Liver (tissue), 9 donors: ENCODE measurements around the gene HMG20B. TPM values are rescaled to one million over a fixed set of nuclear protein-coding genes. Genes with fewer than 3 reads are reported as not detected.
A peak's percentile ranks its signal among the peaks of the same experiment; 100 is the strongest.

Experiments used
- DNase-seq: peaks from one replicate; pipeline ENCODE4 v3.0.0-alpha.2; 2017; ENCODE audit warnings: low spot score
- H3K27ac ChIP-seq, 2 donors: one replicate each; pipeline ENCODE4 v1.7.0; 2013; ENCODE audit warnings: inconsistent platforms in 2 of 2, low read length in 2 of 2, control low read depth in 1 of 2, low read depth in 1 of 2, mild to moderate bottlenecking in 1 of 2
- H3K27me3 ChIP-seq, 4 donors: one replicate each; pipeline versions ENCODE4 v1.6.1 to v1.7.0; 2013; ENCODE audit warnings: low read length in 3 of 4, inconsistent platforms in 1 of 4, mild to moderate bottlenecking in 1 of 4, moderate library complexity in 1 of 4; ENCODE audit not compliant: control insufficient read depth in 4 of 4, insufficient read depth in 4 of 4
- H3K36me3 ChIP-seq, 4 donors: one replicate each; pipeline versions ENCODE4 v1.6.1 to v1.7.0; 2013; ENCODE audit warnings: low read length in 3 of 4, mild to moderate bottlenecking in 3 of 4, low read depth in 1 of 4, moderate library complexity in 1 of 4; ENCODE audit not compliant: control insufficient read depth in 4 of 4, insufficient read depth in 3 of 4
- H3K4me1 ChIP-seq, 4 donors: one replicate each; pipeline versions ENCODE4 v1.6.1 to v1.7.0; 2013; ENCODE audit warnings: low read length in 3 of 4, mild to moderate bottlenecking in 3 of 4, moderate library complexity in 1 of 4; ENCODE audit not compliant: control insufficient read depth in 4 of 4, insufficient read depth in 4 of 4
- H3K4me3 ChIP-seq, 3 donors: one replicate each; pipeline versions ENCODE4 v1.6.1 to v1.7.0; 2013; ENCODE audit warnings: low read length in 3 of 3, control low read depth in 1 of 3, low read depth in 1 of 3, mild to moderate bottlenecking in 1 of 3
- H3K9ac ChIP-seq, 2 donors: one replicate each; pipeline ENCODE4 v1.7.0; 2013; ENCODE audit warnings: low read length in 2 of 2, mild to moderate bottlenecking in 2 of 2, moderate library complexity in 2 of 2, control low read depth in 1 of 2, low read depth in 1 of 2
- H3K9me3 ChIP-seq, 4 donors: one replicate each; pipeline versions ENCODE4 v1.6.1 to v1.7.0; 2013; ENCODE audit warnings: low read length in 3 of 4; ENCODE audit not compliant: control insufficient read depth in 4 of 4
- CTCF ChIP-seq: fragments of 150-350 bp; IDR thresholded peaks from 2 replicates; pipeline ENCODE4 v1.5.1; 2017; ENCODE audit warnings: improper control_type of control experiment, low read depth, low read length; ENCODE audit not compliant: missing input control
- EGR1 ChIP-seq, 2 donors: IDR thresholded peaks; 2 replicates each; pipeline ENCODE4 v1.6.1; 2016 to 2018; ENCODE audit warnings: antibody characterized with exemption in 2 of 2, low read depth in 2 of 2
- FOXA1 ChIP-seq: IDR thresholded peaks from 2 replicates; pipeline ENCODE4 v1.6.1; 2016; ENCODE audit warnings: antibody characterized with exemption
- FOXA2 ChIP-seq: IDR thresholded peaks from 2 replicates; pipeline ENCODE4 v1.6.1; 2016; ENCODE audit warnings: antibody characterized with exemption
- GABPA ChIP-seq, 2 donors: IDR thresholded peaks in 1 of 2; conservative IDR thresholded peaks in 1 of 2; 2 replicates each; pipeline ENCODE4 v1.6.1; 2016; ENCODE audit warnings: antibody characterized with exemption in 2 of 2, mild to moderate bottlenecking in 1 of 2, moderate library complexity in 1 of 2
- HNF4A ChIP-seq, 2 donors: conservative IDR thresholded peaks; 2 replicates each; pipeline ENCODE4 v1.6.1; 2016; ENCODE audit warnings: antibody characterized with exemption in 2 of 2, mild to moderate bottlenecking in 2 of 2
- HNF4G ChIP-seq: IDR thresholded peaks from 2 replicates; pipeline ENCODE4 v1.6.1; 2016; ENCODE audit warnings: antibody characterized with exemption
- JUND ChIP-seq, 2 donors: IDR thresholded peaks; 2 replicates each; pipeline ENCODE4 v1.6.1; 2016; ENCODE audit warnings: antibody characterized with exemption in 2 of 2
- MAX ChIP-seq: IDR thresholded peaks from 2 replicates; pipeline ENCODE4 v1.6.1; 2016; ENCODE audit warnings: antibody characterized with exemption
- NR2F2 ChIP-seq: IDR thresholded peaks from 2 replicates; pipeline ENCODE4 v1.6.1; 2016; ENCODE audit warnings: antibody characterized with exemption
- RAD21 ChIP-seq, 2 donors: IDR thresholded peaks; 2 replicates each; pipeline ENCODE4 v1.6.1; 2016; ENCODE audit warnings: antibody characterized with exemption in 2 of 2, mild to moderate bottlenecking in 2 of 2
- RXRA ChIP-seq, 2 donors: IDR thresholded peaks; 2 replicates each; pipeline ENCODE4 v1.6.1; 2017 to 2018; ENCODE audit warnings: antibody characterized with exemption in 2 of 2, mild to moderate bottlenecking in 1 of 2
- SP1 ChIP-seq: IDR thresholded peaks from 2 replicates; pipeline ENCODE4 v1.6.1; 2018; ENCODE audit warnings: antibody characterized with exemption, mild to moderate bottlenecking
- TAF1 ChIP-seq: conservative IDR thresholded peaks from 2 replicates; pipeline ENCODE4 v1.6.1; 2016; ENCODE audit warnings: antibody characterized with exemption, mild to moderate bottlenecking
- YY1 ChIP-seq: IDR thresholded peaks from 2 replicates; pipeline ENCODE4 v1.6.1; 2016; ENCODE audit warnings: antibody characterized with exemption, mild to moderate bottlenecking
- WGBS: extraction: QIAGEN DNeasy Blood & Tissue Kit; methylation state at CpG from one replicate; pipeline ENCODE4 v1.1.7; 2013; 5-methylcytosine and 5-hydroxymethylcytosine counted together
- polyA plus RNA-seq, 2 donors: library from polyadenylated mRNA; stranded (reverse) in 1 of 2; unstranded in 1 of 2; fragments of 200-250 nt in 1 of 2; fragments of >200 nt in 1 of 2; fragmentation: Nextera tagmentation in 1 of 2; extraction: Ambion mirVana in 1 of 2; gene quantifications; one replicate each; pipeline versions ENCODE4 v1.2.1 to v1.2.3, GENCODE V29; 2013 to 2015
- total RNA-seq, 2 donors: library from RNA; depleted of rRNA; stranded (reverse); fragments of >200 nt; gene quantifications; one replicate each; pipeline ENCODE4 v1.2.3, GENCODE V29; 2014
- TF ChIP-seq, protein P1 (sequence below): IDR thresholded peaks from 2 replicates; pipeline ENCODE4 v1.6.1; 2016; ENCODE audit warnings: antibody characterized with exemption, mild to moderate bottlenecking
- TF ChIP-seq, protein P2 (sequence below): IDR thresholded peaks from 2 replicates; pipeline ENCODE4 v1.6.1; 2016; ENCODE audit warnings: antibody characterized with exemption
- TF ChIP-seq, protein P3 (sequence below): IDR thresholded peaks from 2 replicates; pipeline ENCODE4 v1.6.1; 2016; ENCODE audit warnings: antibody characterized with exemption
- donor health status: healthy.
- donor health status: healthy.
- donor health status: healthy.
- donor health status: healthy.
- donor health status: healthy.

The HMG20B gene
- total and polyA plus RNA-seq, 4 donors: 28.6 to 35.1 (median 30.5) TPM

DNA sequence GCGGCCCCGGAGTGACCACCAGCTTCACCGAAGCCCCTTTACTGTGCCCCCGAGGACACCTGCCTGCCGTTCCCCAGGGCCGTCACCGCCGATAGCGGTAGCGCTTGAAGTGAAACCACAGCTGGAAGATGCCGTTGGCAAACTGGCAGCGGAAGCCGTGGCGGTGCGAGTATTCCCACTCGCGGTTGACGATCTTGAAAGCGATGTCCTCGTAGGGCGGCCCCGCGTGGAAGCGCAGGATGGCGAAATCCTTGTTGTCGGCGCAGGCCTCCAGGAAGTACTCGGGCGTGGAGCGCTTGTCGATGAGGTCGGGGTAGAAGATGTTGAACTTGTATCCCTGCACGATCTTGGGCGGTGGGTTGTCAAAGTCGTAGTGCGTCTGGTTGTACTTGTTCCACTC lies 39.1 kb downstream of the HMG20B start:
- H3K9ac ChIP-seq: no peak overlapping the region
- peaks cover 4 to 18% (median 8%) of the 10 kb centered on the region in 4 donors for H3K36me3 ChIP-seq
- no peaks in the 10 kb centered on the region for H3K9me3 ChIP-seq
- no peaks in the 10 kb centered on the region for H3K27me3 ChIP-seq
- TF ChIP-seq RAD21 (IDR thresholded peaks at IDR 0.05) (no peak), EGR1 (IDR thresholded peaks at IDR 0.05; ENCODE audit: low read depth in 2 of 2) (no peak), GABPA (IDR thresholded peaks at IDR 0.05 in 1 of 2, conservative IDR thresholded peaks at IDR 0.05 in 1 of 2) (no peak), JUND (IDR thresholded peaks at IDR 0.05) (no peak), NR2F2 (no peak), FOXA1 (no peak), TAF1 (no peak), RXRA (IDR thresholded peaks at IDR 0.05) (no peak)
- TF ChIP-seq, protein P1, sequence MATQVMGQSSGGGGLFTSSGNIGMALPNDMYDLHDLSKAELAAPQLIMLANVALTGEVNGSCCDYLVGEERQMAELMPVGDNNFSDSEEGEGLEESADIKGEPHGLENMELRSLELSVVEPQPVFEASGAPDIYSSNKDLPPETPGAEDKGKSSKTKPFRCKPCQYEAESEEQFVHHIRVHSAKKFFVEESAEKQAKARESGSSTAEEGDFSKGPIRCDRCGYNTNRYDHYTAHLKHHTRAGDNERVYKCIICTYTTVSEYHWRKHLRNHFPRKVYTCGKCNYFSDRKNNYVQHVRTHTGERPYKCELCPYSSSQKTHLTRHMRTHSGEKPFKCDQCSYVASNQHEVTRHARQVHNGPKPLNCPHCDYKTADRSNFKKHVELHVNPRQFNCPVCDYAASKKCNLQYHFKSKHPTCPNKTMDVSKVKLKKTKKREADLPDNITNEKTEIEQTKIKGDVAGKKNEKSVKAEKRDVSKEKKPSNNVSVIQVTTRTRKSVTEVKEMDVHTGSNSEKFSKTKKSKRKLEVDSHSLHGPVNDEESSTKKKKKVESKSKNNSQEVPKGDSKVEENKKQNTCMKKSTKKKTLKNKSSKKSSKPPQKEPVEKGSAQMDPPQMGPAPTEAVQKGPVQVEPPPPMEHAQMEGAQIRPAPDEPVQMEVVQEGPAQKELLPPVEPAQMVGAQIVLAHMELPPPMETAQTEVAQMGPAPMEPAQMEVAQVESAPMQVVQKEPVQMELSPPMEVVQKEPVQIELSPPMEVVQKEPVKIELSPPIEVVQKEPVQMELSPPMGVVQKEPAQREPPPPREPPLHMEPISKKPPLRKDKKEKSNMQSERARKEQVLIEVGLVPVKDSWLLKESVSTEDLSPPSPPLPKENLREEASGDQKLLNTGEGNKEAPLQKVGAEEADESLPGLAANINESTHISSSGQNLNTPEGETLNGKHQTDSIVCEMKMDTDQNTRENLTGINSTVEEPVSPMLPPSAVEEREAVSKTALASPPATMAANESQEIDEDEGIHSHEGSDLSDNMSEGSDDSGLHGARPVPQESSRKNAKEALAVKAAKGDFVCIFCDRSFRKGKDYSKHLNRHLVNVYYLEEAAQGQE: no peak
- TF ChIP-seq, protein P2, sequence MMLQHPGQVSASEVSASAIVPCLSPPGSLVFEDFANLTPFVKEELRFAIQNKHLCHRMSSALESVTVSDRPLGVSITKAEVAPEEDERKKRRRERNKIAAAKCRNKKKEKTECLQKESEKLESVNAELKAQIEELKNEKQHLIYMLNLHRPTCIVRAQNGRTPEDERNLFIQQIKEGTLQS: no peak
- DNase-seq: no peak
- no peak overlapping the region for H3K4me3 ChIP-seq
- no peak overlapping the region for H3K27ac ChIP-seq
- WGBS: 95% methylated on average over 36 of the region's 36 CpGs
- peaks cover 0 to 4% (median 2%) of the 10 kb centered on the region in 4 donors for H3K4me1 ChIP-seq

GRCh38 chr19:3612330-3612729 lies 39.6 kb downstream of the HMG20B start:
- TF ChIP-seq EGR1 (IDR thresholded peaks at IDR 0.05; ENCODE audit: low read depth in 2 of 2): no peak
- TF ChIP-seq SP1: no peak
- TF ChIP-seq GABPA (IDR thresholded peaks at IDR 0.05 in 1 of 2, conservative IDR thresholded peaks at IDR 0.05 in 1 of 2): no peak
- no peak for TF ChIP-seq YY1
- TF ChIP-seq TAF1: no peak
- no peak for TF ChIP-seq JUND (IDR thresholded peaks at IDR 0.05)
- TF ChIP-seq MAX: no peak
- no peak for TF ChIP-seq HNF4A (conservative IDR thresholded peaks at IDR 0.05)
- TF ChIP-seq, protein P3, sequence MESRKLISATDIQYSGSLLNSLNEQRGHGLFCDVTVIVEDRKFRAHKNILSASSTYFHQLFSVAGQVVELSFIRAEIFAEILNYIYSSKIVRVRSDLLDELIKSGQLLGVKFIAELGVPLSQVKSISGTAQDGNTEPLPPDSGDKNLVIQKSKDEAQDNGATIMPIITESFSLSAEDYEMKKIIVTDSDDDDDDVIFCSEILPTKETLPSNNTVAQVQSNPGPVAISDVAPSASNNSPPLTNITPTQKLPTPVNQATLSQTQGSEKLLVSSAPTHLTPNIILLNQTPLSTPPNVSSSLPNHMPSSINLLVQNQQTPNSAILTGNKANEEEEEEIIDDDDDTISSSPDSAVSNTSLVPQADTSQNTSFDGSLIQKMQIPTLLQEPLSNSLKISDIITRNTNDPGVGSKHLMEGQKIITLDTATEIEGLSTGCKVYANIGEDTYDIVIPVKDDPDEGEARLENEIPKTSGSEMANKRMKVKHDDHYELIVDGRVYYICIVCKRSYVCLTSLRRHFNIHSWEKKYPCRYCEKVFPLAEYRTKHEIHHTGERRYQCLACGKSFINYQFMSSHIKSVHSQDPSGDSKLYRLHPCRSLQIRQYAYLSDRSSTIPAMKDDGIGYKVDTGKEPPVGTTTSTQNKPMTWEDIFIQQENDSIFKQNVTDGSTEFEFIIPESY: no peak
- no peak for TF ChIP-seq NR2F2
- TF ChIP-seq CTCF: no peak
- TF ChIP-seq RAD21 (IDR thresholded peaks at IDR 0.05): no peak
- no peak for TF ChIP-seq FOXA2
- TF ChIP-seq FOXA1: no peak
- TF ChIP-seq, protein P2: no peak
- no peak for TF ChIP-seq RXRA (IDR thresholded peaks at IDR 0.05)
- TF ChIP-seq, protein P1: no peak
- TF ChIP-seq HNF4G: no peak
- 98% methylated on average over 33 of the region's 33 CpGs for WGBS
- Histone ChIP-seq H3K4me3 (no peak overlapping the region), H3K9me3 (no peaks in the 10 kb centered on the region), H3K27ac (peak overlapping the region in 1 of 2 donors; percentile 59), H3K4me1 (peaks cover 0 to 3% (median 2%) of the 10 kb centered on the region in 4 donors), H3K9ac (no peak overlapping the region), H3K36me3 (peaks cover 4 to 21% (median 8%) of the 10 kb centered on the region in 4 donors), H3K27me3 (no peaks in the 10 kb centered on the region)
- no peak for DNase-seq
